NCI-H2107 (cell line): Measurements from ENCODE around the gene SPEM2.

ENCODE experiments used
- DNase-seq: peaks from one replicate; lab custom pipeline; 2025; lab: John Stamatoyannopoulos, UW

SPEM2 gene

GRCh38 chr17:7425316-7425715, at the start of gene SPEM2:
SPEM2 (plus strand) TSS chr17:7425616; CDS start chr17:7425689, 73 bp downstream.
- DNase-seq: no peak

- no peak for DNase-seq
These were observed 46.3 kb upstream of the SPEM2 start for GRCh38 chr17:7379134-7379533.

GRCh38 chr17:7380321-7380720, 45.1 kb upstream of the SPEM2 start:
- DNase-seq: no peak

GRCh38 chr17:7380855-7381683, 44.3 kb upstream of the SPEM2 start, which contains the start of gene TNK1:
TNK1 (plus strand) TSS chr17:7381089; CDS start chr17:7382927, 1,838 bp downstream.
- no peak for DNase-seq

GRCh38 chr17:7382901-7383300, 42.5 kb upstream of the SPEM2 start:
- no peak for DNase-seq

GRCh38 chr17:7383371-7383741, 42.1 kb upstream of the SPEM2 start:
- DNase-seq: no peak

GRCh38 chr17:7383742-7384488, 41.5 kb upstream of the SPEM2 start:
- DNase-seq: no peak

- DNase-seq: no peak
These were observed 40.8 kb upstream of the SPEM2 start for GRCh38 chr17:7384489-7385081.

GRCh38 chr17:7388856-7389255, 36.6 kb upstream of the SPEM2 start:
- DNase-seq: no peak

- no peak for DNase-seq
These were observed 35.2 kb upstream of the SPEM2 start for GRCh38 chr17:7389924-7390910.

GRCh38 chr17:7391307-7391706, 34.1 kb upstream of the SPEM2 start:
- DNase-seq: no peak

- no peak for DNase-seq
These were observed 32.5 kb upstream of the SPEM2 start for GRCh38 chr17:7392696-7393612.

GRCh38 chr17:7393613-7394451, 31.6 kb upstream of the SPEM2 start:
- no peak for DNase-seq

GRCh38 chr17:7394452-7395191, 30.8 kb upstream of the SPEM2 start, which contains the start of gene PLSCR3:
PLSCR3 (minus strand) TSS chr17:7394525; CDS start chr17:7394110, 415 bp downstream.
- no peak for DNase-seq

- DNase-seq: no peak
These were observed 29.3 kb upstream of the SPEM2 start for GRCh38 chr17:7396147-7396546.

GRCh38 chr17:7398612-7399011, 26.8 kb upstream of the SPEM2 start:
- DNase-seq: no peak

GRCh38 chr17:7403043-7403726, 22.2 kb upstream of the SPEM2 start:
- no peak for DNase-seq

GRCh38 chr17:7403727-7403976, 21.8 kb upstream of the SPEM2 start:
- no peak for DNase-seq
